IMR-90 (cell line): ENCODE measurements around the gene PDIA2. TPM values are rescaled to one million over a fixed set of nuclear protein-coding genes. Genes with fewer than 3 reads are reported as not detected.
A peak's percentile ranks its signal among the peaks of the same experiment; 100 is the strongest.

ENCODE experiments used
- ATAC-seq: fragments of 200-7000 bp; cut with Tn5 transposase; 2 replicates; pipeline ENCODE4 v1.9.1; 2020; ENCODE audit warnings: low read depth, mild to moderate bottlenecking, moderate library complexity
- BruUV-seq: library from RNA; stranded (reverse); fragments of 400-500 nt; replicated peaks from 2 replicates; lab custom pipeline; 2021; lab: Mats Ljungman, UMichigan
- CTCF ChIA-PET: fragments of 300-600 bp; formaldehyde crosslinking; extraction: SDS; loops from one replicate; lab custom pipeline; 2021; ENCODE audit warnings: antibody characterized with exemption; lab: Yijun Ruan, JAX
- POLR2A ChIA-PET: fragments of 300-600 bp; sonication (Branson Sonifier 250); formaldehyde crosslinking; loops from one replicate; lab custom pipeline; 2022; ENCODE audit warnings: antibody characterized with exemption; ENCODE audit not compliant: unreplicated experiment; lab: Charles Lee
- DNase-seq: peaks from one replicate; pipeline ENCODE4 v3.0.0; 2013
- H2AFZ ChIP-seq: replicated peaks from 2 replicates; pipeline ENCODE3; 2013; ENCODE audit warnings: low read length, mild to moderate bottlenecking; ENCODE audit not compliant: poor library complexity
- H2AK5ac ChIP-seq: 2 replicates; pipeline ENCODE4 v1.6.1; 2013; ENCODE audit warnings: low read depth, low read length, inconsistent platforms
- H2AK9ac ChIP-seq: replicated peaks from 2 replicates; pipeline ENCODE3; 2013; ENCODE audit warnings: mild to moderate bottlenecking, low read depth, low read length, moderate library complexity; ENCODE audit not compliant: poor library complexity
- H2BK120ac ChIP-seq: 2 replicates; pipeline ENCODE4 v1.6.1; 2013; ENCODE audit warnings: low read depth, low read length, inconsistent platforms
- H2BK15ac ChIP-seq: 3 replicates; pipeline ENCODE4 v1.6.1; 2013; ENCODE audit warnings: low read depth, low read length, inconsistent platforms
- H2BK20ac ChIP-seq: 2 replicates; pipeline ENCODE4 v1.6.1; 2013; ENCODE audit warnings: low read depth, mild to moderate bottlenecking, inconsistent platforms, low read length, moderate library complexity
- H2BK5ac ChIP-seq: 2 replicates; pipeline ENCODE4 v1.6.1; 2013; ENCODE audit warnings: mild to moderate bottlenecking, low read depth, low read length, inconsistent platforms; ENCODE audit not compliant: poor library complexity, severe bottlenecking
- H3K14ac ChIP-seq: replicated peaks from 2 replicates; pipeline ENCODE4 v1.6.1; 2013; ENCODE audit warnings: low read depth, low read length, inconsistent platforms
- H3K18ac ChIP-seq: 2 replicates; pipeline ENCODE4 v1.6.1; 2013; ENCODE audit warnings: low read depth, low read length, control low read depth
- H3K23ac ChIP-seq: 2 replicates; pipeline ENCODE4 v1.6.1; 2013; ENCODE audit warnings: low read depth, low read length, inconsistent platforms
- H3K27ac ChIP-seq: 2 replicates; pipeline ENCODE4 v1.5.1; 2013; ENCODE audit warnings: mild to moderate bottlenecking, control low read depth, low read length; ENCODE audit not compliant: insufficient read depth
- H3K27me3 ChIP-seq: 2 replicates; pipeline ENCODE4 v1.6.1; 2013; ENCODE audit warnings: low read length; ENCODE audit not compliant: control insufficient read depth, insufficient read depth
- H3K36me3 ChIP-seq: 2 replicates; pipeline ENCODE4 v1.6.1; 2013; ENCODE audit warnings: low read length, mixed read lengths; ENCODE audit not compliant: control insufficient read depth, insufficient read depth
- H3K4ac ChIP-seq: 2 replicates; pipeline ENCODE4 v1.6.1; 2013; ENCODE audit warnings: low read depth, low read length, inconsistent platforms
- H3K4me1 ChIP-seq: 2 replicates; pipeline ENCODE4 v1.6.1; 2013; ENCODE audit warnings: low read length, mixed read lengths; ENCODE audit not compliant: control insufficient read depth, insufficient read depth
- H3K4me2 ChIP-seq: 2 replicates; pipeline ENCODE4 v1.6.1; 2013; ENCODE audit warnings: low read depth, mild to moderate bottlenecking, control low read depth, low read length, moderate library complexity
- H3K4me3 ChIP-seq: 2 replicates; pipeline ENCODE4 v1.5.1; 2013; ENCODE audit warnings: low read depth, mild to moderate bottlenecking, control low read depth, low read length, moderate library complexity; ENCODE audit not compliant: insufficient read depth
- H3K56ac ChIP-seq: 2 replicates; pipeline ENCODE4 v1.6.1; 2013; ENCODE audit warnings: low read length, inconsistent platforms; ENCODE audit not compliant: insufficient read depth; ENCODE audit errors: extremely low read depth
- H3K79me1 ChIP-seq, 2 experiments: 2 replicates each; pipeline ENCODE4 v1.6.1; 2013; ENCODE audit warnings: low read length in 2 of 2, inconsistent platforms in 1 of 2, low read depth in 1 of 2
- H3K9ac ChIP-seq: 2 replicates; pipeline ENCODE4 v1.6.1; 2013; ENCODE audit warnings: low read depth, low read length, control low read depth
- H3K9me1 ChIP-seq: 2 replicates; pipeline ENCODE4 v1.6.1; 2013; ENCODE audit warnings: low read length, inconsistent platforms; ENCODE audit not compliant: insufficient read depth
- H3K9me3 ChIP-seq: 2 replicates; pipeline ENCODE4 v1.6.1; 2013; ENCODE audit warnings: low read length; ENCODE audit not compliant: control insufficient read depth, insufficient read depth
- H4K20me1 ChIP-seq: 2 replicates; pipeline ENCODE4 v1.6.1; 2013; ENCODE audit warnings: low read length, inconsistent platforms; ENCODE audit not compliant: insufficient read depth
- H4K5ac ChIP-seq: 2 replicates; pipeline ENCODE4 v1.6.1; 2013; ENCODE audit warnings: mild to moderate bottlenecking, low read depth, low read length, control low read depth
- H4K8ac ChIP-seq, 2 experiments: 2 replicates each; pipeline ENCODE4 v1.6.1; 2013; ENCODE audit warnings: low read depth in 2 of 2, low read length in 2 of 2, control low read depth in 1 of 2, inconsistent platforms in 1 of 2
- H4K91ac ChIP-seq: 2 replicates; pipeline ENCODE4 v1.6.1; 2013; ENCODE audit warnings: low read depth, low read length, inconsistent platforms; ENCODE audit not compliant: insufficient read depth
- BHLHE40 ChIP-seq: fragments of 150-350 bp; IDR thresholded peaks from 2 replicates; pipeline ENCODE4 v1.6.1; 2016; ENCODE audit warnings: mild to moderate bottlenecking, low read depth, low read length
- CEBPB ChIP-seq: IDR thresholded peaks from 2 replicates; pipeline ENCODE4 v1.6.1; 2012; ENCODE audit warnings: low read depth, low read length, improper control_type of control experiment
- CHD1 ChIP-seq: IDR thresholded peaks from 2 replicates; pipeline ENCODE4 v1.6.1; 2012; ENCODE audit warnings: low read depth, low read length, improper control_type of control experiment
- FOS ChIP-seq: fragments of 150-350 bp; IDR thresholded peaks from 2 replicates; pipeline ENCODE4 v1.6.1; 2016; ENCODE audit warnings: low read depth, low read length
- MAFK ChIP-seq: IDR thresholded peaks from 2 replicates; pipeline ENCODE4 v1.6.1; 2012; ENCODE audit warnings: low read depth, low read length, improper control_type of control experiment
- MAZ ChIP-seq: IDR thresholded peaks from 2 replicates; pipeline ENCODE4 v1.6.1; 2012; ENCODE audit warnings: low read depth, mild to moderate bottlenecking, low read length, improper control_type of control experiment, moderate library complexity, borderline replicate concordance
- MXI1 ChIP-seq: IDR thresholded peaks from 2 replicates; pipeline ENCODE4 v1.6.1; 2012; ENCODE audit warnings: low read depth, mild to moderate bottlenecking, low read length, moderate library complexity, borderline replicate concordance
- NFE2L2 ChIP-seq: fragments of 150-350 bp; IDR thresholded peaks from 2 replicates; pipeline ENCODE4 v1.6.1; 2016; ENCODE audit warnings: low read depth, mild to moderate bottlenecking, low read length
- POLR2A ChIP-seq: IDR thresholded peaks from 2 replicates; pipeline ENCODE4 v1.6.1; 2012; ENCODE audit warnings: mild to moderate bottlenecking, low read depth, low read length
- RAD21 ChIP-seq: IDR thresholded peaks from 2 replicates; pipeline ENCODE4 v1.6.1; 2012; ENCODE audit warnings: low read length, improper control_type of control experiment
- RCOR1 ChIP-seq: IDR thresholded peaks from 2 replicates; pipeline ENCODE4 v1.6.1; 2012; ENCODE audit warnings: mild to moderate bottlenecking, low read length, improper control_type of control experiment; ENCODE audit not compliant: insufficient replicate concordance
- RFX5 ChIP-seq: IDR thresholded peaks from 2 replicates; pipeline ENCODE4 v1.8.0; 2012; ENCODE audit warnings: low read depth, mild to moderate bottlenecking, low read length, moderate library complexity
- SMC3 ChIP-seq: fragments of 150-350 bp; IDR thresholded peaks from 2 replicates; pipeline ENCODE4 v1.6.1; 2016; ENCODE audit warnings: low read depth, mild to moderate bottlenecking, antibody characterized with exemption, low read length, moderate library complexity
- WGBS, 2 experiments: methylation state at CpG; one replicate each; pipeline versions ENCODE4 v1.1.5 to v1.1.7; 2013; ENCODE audit warnings: missing lambda C conversion rate in 2 of 2; ENCODE audit not compliant: insufficient read length in 1 of 2; ENCODE audit errors: extremely low coverage in 2 of 2; 5-methylcytosine and 5-hydroxymethylcytosine counted together
- dilution Hi-C: fragments of 300-500 bp; cut with HindIII; formaldehyde crosslinking; loops from one replicate; pipeline ENCODE4 v1.14.3; 2018; ENCODE audit warnings: low sequenced_read_pairs; ENCODE audit not compliant: unreplicated experiment
- in situ Hi-C: fragments of 300-500 bp; cut with MboI; formaldehyde crosslinking; loops from 3 replicates; pipeline ENCODE4 v1.14.3; 2019; ENCODE audit warnings: low sequenced_read_pairs, inconsistent platforms, mixed read lengths
- intact Hi-C: fragments of 100-400 bp; cut with micrococcal nuclease; formaldehyde crosslinking; loops from 2 replicates; pipeline ENCODE4 v1.10.0; 2022
- polyA plus RNA-seq, 3 experiments: library from polyadenylated mRNA; depleted of rRNA; stranded (reverse); fragments of >200 nt; gene quantifications; 2 replicates each; pipeline ENCODE4 v1.2.3, GENCODE V29; 2012; ENCODE audit warnings: low replicate concordance in 1 of 3
- total RNA-seq: library from RNA; depleted of rRNA; stranded (reverse); fragments of >200 nt; gene quantifications from 2 replicates; pipeline ENCODE4 v1.2.3, GENCODE V29; 2012
- TF ChIP-seq, protein P1 (sequence below): fragments of 150-350 bp; IDR thresholded peaks from 2 replicates; pipeline ENCODE4 v1.6.1; 2017; ENCODE audit warnings: mild to moderate bottlenecking, antibody characterized with exemption, low read length, low read depth
- TF ChIP-seq, protein P2 (sequence below): fragments of 150-350 bp; IDR thresholded peaks from 2 replicates; pipeline ENCODE4 v1.6.1; 2016; ENCODE audit warnings: low read depth, mild to moderate bottlenecking, low read length, moderate library complexity, borderline replicate concordance
- TF ChIP-seq, protein P3 (sequence below): conservative IDR thresholded peaks from 2 replicates; pipeline ENCODE4 v1.5.1; 2012; ENCODE audit warnings: mild to moderate bottlenecking, low read depth, low read length, improper control_type of control experiment

PDIA2 gene
- total and polyA plus RNA-seq, 2 of the 4 experiments (the other 2 are of a cell fraction): 0.17 TPM; not detected in 1

DNA sequence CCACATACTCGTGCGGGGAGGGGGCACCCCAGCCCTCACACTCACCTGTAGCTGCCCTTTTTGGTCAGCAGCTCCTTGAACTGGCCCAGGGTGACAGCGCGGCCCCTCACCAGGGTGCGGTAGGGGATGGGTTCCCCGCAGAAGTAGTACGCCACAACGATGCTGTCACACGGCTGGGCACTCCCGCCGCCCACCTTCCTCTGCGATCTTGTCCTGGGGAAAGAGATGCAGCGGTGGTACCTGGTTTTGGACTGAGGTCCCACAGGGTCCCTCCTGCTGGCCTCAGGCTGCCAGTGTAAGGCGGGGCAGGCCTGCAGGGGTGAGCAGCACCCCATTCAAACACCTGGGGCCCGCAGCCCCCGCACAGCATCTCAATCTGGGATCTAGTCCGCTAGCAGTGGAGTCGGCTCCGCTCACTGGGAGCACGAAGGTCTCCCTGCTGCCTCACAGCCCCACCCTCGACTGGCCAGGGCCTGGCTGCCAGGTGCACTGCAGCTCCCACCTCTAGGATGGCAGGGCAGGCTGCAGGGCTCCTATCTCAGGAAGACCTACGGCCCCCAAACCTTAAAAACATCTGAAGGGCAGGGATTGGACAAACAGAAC, 6.5 kb downstream of the PDIA2 start:
- Histone ChIP-seq H3K4me1 (no peaks in the 10 kb centered on the region), H3K9me1 (no peaks in the 10 kb centered on the region), H3K36me3 (peaks cover 46% of the 10 kb centered on the region), H2AFZ (peak overlapping the region; percentile 43), H3K4me3 (no peak overlapping the region), H2BK5ac (no peak overlapping the region), H3K9me3 (no peaks in the 10 kb centered on the region), H3K23ac (no peak overlapping the region), H3K27ac (no peak overlapping the region), H3K27me3 (no peaks in the 10 kb centered on the region), H4K91ac (no peak overlapping the region), H2AK9ac (no peak overlapping the region), H3K56ac (no peak overlapping the region), H2BK15ac (no peak overlapping the region), H3K79me1 (no peaks in the 10 kb centered on the region), H2BK120ac (no peak overlapping the region), H4K8ac (no peak overlapping the region), H4K5ac (no peak overlapping the region), H3K18ac (no peak overlapping the region), H3K4me2 (no peak overlapping the region), H3K9ac (no peak overlapping the region), H2AK5ac (no peak overlapping the region), H4K20me1 (no peaks in the 10 kb centered on the region), H2BK20ac (no peak overlapping the region), H3K14ac (no peak overlapping the region), H3K4ac (no peak overlapping the region)
- intact Hi-C loops: no loop called here
- ChIA-PET CTCF (no interaction called here), POLR2A (no interaction called here)
- TF ChIP-seq CHD1 (no peak), MXI1 (no peak), FOS (no peak), BHLHE40 (no peak), CEBPB (no peak), NFE2L2 (no peak), RAD21 (no peak), POLR2A (no peak), MAFK (no peak), RFX5 (no peak), MAZ (no peak), RCOR1 (no peak), SMC3 (no peak)
- TF ChIP-seq, protein P1, sequence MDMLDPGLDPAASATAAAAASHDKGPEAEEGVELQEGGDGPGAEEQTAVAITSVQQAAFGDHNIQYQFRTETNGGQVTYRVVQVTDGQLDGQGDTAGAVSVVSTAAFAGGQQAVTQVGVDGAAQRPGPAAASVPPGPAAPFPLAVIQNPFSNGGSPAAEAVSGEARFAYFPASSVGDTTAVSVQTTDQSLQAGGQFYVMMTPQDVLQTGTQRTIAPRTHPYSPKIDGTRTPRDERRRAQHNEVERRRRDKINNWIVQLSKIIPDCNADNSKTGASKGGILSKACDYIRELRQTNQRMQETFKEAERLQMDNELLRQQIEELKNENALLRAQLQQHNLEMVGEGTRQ: no peak
- TF ChIP-seq, protein P2, sequence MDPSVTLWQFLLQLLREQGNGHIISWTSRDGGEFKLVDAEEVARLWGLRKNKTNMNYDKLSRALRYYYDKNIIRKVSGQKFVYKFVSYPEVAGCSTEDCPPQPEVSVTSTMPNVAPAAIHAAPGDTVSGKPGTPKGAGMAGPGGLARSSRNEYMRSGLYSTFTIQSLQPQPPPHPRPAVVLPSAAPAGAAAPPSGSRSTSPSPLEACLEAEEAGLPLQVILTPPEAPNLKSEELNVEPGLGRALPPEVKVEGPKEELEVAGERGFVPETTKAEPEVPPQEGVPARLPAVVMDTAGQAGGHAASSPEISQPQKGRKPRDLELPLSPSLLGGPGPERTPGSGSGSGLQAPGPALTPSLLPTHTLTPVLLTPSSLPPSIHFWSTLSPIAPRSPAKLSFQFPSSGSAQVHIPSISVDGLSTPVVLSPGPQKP: no peak
- TF ChIP-seq, protein P3, sequence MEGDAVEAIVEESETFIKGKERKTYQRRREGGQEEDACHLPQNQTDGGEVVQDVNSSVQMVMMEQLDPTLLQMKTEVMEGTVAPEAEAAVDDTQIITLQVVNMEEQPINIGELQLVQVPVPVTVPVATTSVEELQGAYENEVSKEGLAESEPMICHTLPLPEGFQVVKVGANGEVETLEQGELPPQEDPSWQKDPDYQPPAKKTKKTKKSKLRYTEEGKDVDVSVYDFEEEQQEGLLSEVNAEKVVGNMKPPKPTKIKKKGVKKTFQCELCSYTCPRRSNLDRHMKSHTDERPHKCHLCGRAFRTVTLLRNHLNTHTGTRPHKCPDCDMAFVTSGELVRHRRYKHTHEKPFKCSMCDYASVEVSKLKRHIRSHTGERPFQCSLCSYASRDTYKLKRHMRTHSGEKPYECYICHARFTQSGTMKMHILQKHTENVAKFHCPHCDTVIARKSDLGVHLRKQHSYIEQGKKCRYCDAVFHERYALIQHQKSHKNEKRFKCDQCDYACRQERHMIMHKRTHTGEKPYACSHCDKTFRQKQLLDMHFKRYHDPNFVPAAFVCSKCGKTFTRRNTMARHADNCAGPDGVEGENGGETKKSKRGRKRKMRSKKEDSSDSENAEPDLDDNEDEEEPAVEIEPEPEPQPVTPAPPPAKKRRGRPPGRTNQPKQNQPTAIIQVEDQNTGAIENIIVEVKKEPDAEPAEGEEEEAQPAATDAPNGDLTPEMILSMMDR: no peak
- DNase-seq (no peak), ATAC-seq (no peak)
- BruUV-seq: no TSS peak
- 97% methylated on average over 15 of the region's 22 CpGs; no CpG with 5 or more reads in 1 of the 2 experiments for WGBS, 2 experiments
- in situ Hi-C loops: no loop called here
- dilution Hi-C loops: no loop called here
